ENCODE results near the gene DRAM1. TPM values are rescaled to one million over a fixed set of nuclear protein-coding genes. Genes with fewer than 3 reads are reported as not detected.

DRAM1 gene
- total and polyA plus RNA-seq, 4 donors: 4.0 to 5.3 (median 4.6) TPM

- no peak for DNase-seq (ENCODE audit: low read depth in 4 of 6, low spot score in 6 of 6)
- Histone ChIP-seq H3K4me1 (ENCODE audit: control insufficient read depth, insufficient read depth, low read length) (no peaks in the 10 kb centered on the region), H3K9me3 (ENCODE audit: control insufficient read depth, insufficient read depth, low read length) (no peaks in the 10 kb centered on the region), H3K27ac (ENCODE audit: low read depth, low read length) (no peak overlapping the region), H3K4me3 (ENCODE audit: low read depth, low read length) (no peak overlapping the region), H3K27me3 (ENCODE audit: control insufficient read depth, insufficient read depth, low read length) (no peaks in the 10 kb centered on the region), H3K36me3 (ENCODE audit: control insufficient read depth, insufficient read depth, low read length) (no peaks in the 10 kb centered on the region)
- 100% methylated on average over 1 of the region's 2 CpGs for WGBS (ENCODE audit: insufficient coverage)
These were observed 43.5 kb downstream of the DRAM1 start for GRCh38 chr12:101920906-101921305.

- Histone ChIP-seq H3K27me3 (ENCODE audit: control insufficient read depth, insufficient read depth, low read length) (no peaks in the 10 kb centered on the region), H3K36me3 (ENCODE audit: control insufficient read depth, insufficient read depth, low read length) (no peaks in the 10 kb centered on the region), H3K9me3 (ENCODE audit: control insufficient read depth, insufficient read depth, low read length) (no peaks in the 10 kb centered on the region), H3K27ac (ENCODE audit: low read depth, low read length) (no peak overlapping the region), H3K4me1 (ENCODE audit: control insufficient read depth, insufficient read depth, low read length) (no peaks in the 10 kb centered on the region), H3K4me3 (ENCODE audit: low read depth, low read length) (no peak overlapping the region)
- DNase-seq (ENCODE audit: low read depth in 4 of 6, low spot score in 6 of 6): no peak
- WGBS (ENCODE audit: insufficient coverage): 100% methylated on average over 6 of the region's 8 CpGs
These were observed 45.8 kb downstream of the DRAM1 start for GRCh38 chr12:101923045-101923718.

DNA sequence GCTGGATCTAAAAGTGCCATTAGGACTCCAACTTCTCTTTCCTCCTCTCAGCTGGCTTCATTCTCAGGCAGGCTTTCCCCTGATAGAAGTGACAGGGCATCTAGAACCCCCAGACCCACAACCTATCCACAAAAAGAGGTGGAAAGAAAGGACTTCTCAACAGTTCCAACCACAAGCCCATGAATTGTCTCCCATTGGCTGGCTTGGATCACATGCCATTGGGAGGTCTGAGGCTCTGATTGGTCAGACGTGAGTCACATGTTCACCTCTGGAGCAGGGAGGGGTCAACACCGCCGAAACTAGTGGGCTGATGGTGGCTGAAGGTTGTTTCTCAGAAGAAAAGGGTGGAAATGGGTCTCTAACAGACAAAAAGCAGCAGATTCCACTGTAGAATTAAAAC, 47.2 kb downstream of the DRAM1 start:
- H3K36me3 ChIP-seq (ENCODE audit: control insufficient read depth, insufficient read depth, low read length): no peaks in the 10 kb centered on the region
- WGBS (ENCODE audit: insufficient coverage): no CpG with 5 or more reads among the region's 3 CpGs

DNA sequence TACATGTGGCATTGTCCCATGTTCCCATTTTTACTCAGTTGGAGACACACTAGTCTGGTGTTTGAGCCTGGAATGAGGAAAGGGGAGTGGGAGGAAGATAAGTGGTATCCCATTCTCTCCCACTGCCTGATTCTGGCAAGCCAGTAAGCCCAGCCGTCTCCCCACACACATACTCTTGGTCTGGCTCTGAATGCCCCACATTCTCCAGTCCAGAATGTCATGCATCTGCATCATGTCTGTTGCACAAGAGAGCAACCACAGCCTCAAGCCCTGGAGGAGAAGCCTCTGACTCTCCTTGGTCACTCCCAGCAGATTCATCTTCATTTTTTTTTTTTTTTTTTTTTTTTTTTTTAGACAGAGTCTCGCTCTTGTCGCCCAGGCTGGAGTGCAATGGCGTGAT, 48.0 kb downstream of the DRAM1 start:
- DNase-seq (ENCODE audit: low read depth in 4 of 6, low spot score in 6 of 6): no peak

More for the DNA sequence above, 47.2 kb downstream of the DRAM1 start:
- no peaks in the 10 kb centered on the region for H3K4me1 ChIP-seq (ENCODE audit: control insufficient read depth, insufficient read depth, low read length)
- H3K4me3 ChIP-seq (ENCODE audit: low read depth, low read length): no peak overlapping the region
- H3K27me3 ChIP-seq (ENCODE audit: control insufficient read depth, insufficient read depth, low read length): no peaks in the 10 kb centered on the region
- DNase-seq (ENCODE audit: low read depth in 4 of 6, low spot score in 6 of 6): no peak
- H3K9me3 ChIP-seq (ENCODE audit: control insufficient read depth, insufficient read depth, low read length): no peaks in the 10 kb centered on the region
- H3K27ac ChIP-seq (ENCODE audit: low read depth, low read length): no peak overlapping the region

DNA sequence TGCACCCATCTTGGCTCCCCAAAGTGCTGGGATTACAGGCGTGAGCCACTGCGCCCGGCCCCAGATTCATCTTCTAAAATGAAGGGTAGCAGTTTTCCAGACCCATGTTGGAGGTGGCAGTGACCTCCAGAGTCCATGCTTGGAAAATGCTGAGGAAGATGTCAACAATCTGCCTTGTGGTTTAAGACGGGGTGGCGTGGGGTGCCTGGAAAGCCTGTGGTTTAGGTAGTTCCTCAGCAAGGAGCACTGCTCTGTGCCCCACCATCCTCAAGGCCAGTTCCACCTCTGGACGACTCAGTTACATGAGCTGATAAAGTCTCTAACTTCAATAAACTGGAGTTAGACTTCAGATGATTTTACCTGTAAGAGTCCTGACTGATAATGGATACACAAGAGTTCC, 48.6 kb downstream of the DRAM1 start:
- Histone ChIP-seq H3K9me3 (ENCODE audit: control insufficient read depth, insufficient read depth, low read length) (no peaks in the 10 kb centered on the region), H3K4me1 (ENCODE audit: control insufficient read depth, insufficient read depth, low read length) (no peaks in the 10 kb centered on the region), H3K4me3 (ENCODE audit: low read depth, low read length) (no peak overlapping the region), H3K36me3 (ENCODE audit: control insufficient read depth, insufficient read depth, low read length) (no peaks in the 10 kb centered on the region), H3K27me3 (ENCODE audit: control insufficient read depth, insufficient read depth, low read length) (no peaks in the 10 kb centered on the region), H3K27ac (ENCODE audit: low read depth, low read length) (no peak overlapping the region)
- DNase-seq (ENCODE audit: low read depth in 4 of 6, low spot score in 6 of 6): no peak
- whole genome bisulfite sequencing (ENCODE audit: insufficient coverage): 86% methylated on average over 5 of the region's 6 CpGs

More for the DNA sequence above, 48.0 kb downstream of the DRAM1 start:
- no peaks in the 10 kb centered on the region for H3K27me3 ChIP-seq (ENCODE audit: control insufficient read depth, insufficient read depth, low read length)
- H3K4me3 ChIP-seq (ENCODE audit: low read depth, low read length): no peak overlapping the region
- no peaks in the 10 kb centered on the region for H3K9me3 ChIP-seq (ENCODE audit: control insufficient read depth, insufficient read depth, low read length)
- H3K4me1 ChIP-seq (ENCODE audit: control insufficient read depth, insufficient read depth, low read length): no peaks in the 10 kb centered on the region
- H3K27ac ChIP-seq (ENCODE audit: low read depth, low read length): no peak overlapping the region
- 91% methylated on average over 1 of the region's 4 CpGs for WGBS (ENCODE audit: insufficient coverage)
- no peaks in the 10 kb centered on the region for H3K36me3 ChIP-seq (ENCODE audit: control insufficient read depth, insufficient read depth, low read length)

DNA sequence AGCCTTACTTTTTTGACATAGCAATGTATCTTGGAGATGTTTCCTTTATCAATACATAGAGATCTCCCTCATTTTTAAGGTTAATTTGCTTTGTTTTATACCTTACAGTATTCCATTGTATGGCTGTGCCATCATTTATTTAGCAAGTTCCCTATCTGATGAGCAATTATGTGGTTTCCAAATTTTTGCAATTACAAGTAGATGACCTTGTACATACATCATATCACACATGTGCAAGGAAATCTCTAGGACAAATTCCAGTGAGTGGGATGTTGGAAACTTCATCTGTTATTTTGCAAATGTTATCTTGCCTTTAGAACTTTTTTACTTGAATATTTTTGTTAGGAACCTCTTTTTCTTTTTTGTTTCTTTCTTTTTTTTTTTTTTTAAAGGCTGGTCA, 49.7 kb downstream of the DRAM1 start:
- Histone ChIP-seq H3K9me3 (ENCODE audit: control insufficient read depth, insufficient read depth, low read length) (no peaks in the 10 kb centered on the region), H3K36me3 (ENCODE audit: control insufficient read depth, insufficient read depth, low read length) (no peaks in the 10 kb centered on the region), H3K4me1 (ENCODE audit: control insufficient read depth, insufficient read depth, low read length) (no peaks in the 10 kb centered on the region), H3K27me3 (ENCODE audit: control insufficient read depth, insufficient read depth, low read length) (no peaks in the 10 kb centered on the region), H3K4me3 (ENCODE audit: low read depth, low read length) (no peak overlapping the region), H3K27ac (ENCODE audit: low read depth, low read length) (no peak overlapping the region)
- no peak for DNase-seq (ENCODE audit: low read depth in 4 of 6, low spot score in 6 of 6)

GRCh38 chr12:101927999-101928398, 50.6 kb downstream of the DRAM1 start:
- H3K27me3 ChIP-seq (ENCODE audit: control insufficient read depth, insufficient read depth, low read length): no peaks in the 10 kb centered on the region
- no peaks in the 10 kb centered on the region for H3K36me3 ChIP-seq (ENCODE audit: control insufficient read depth, insufficient read depth, low read length)
- H3K4me1 ChIP-seq (ENCODE audit: control insufficient read depth, insufficient read depth, low read length): no peaks in the 10 kb centered on the region
- H3K9me3 ChIP-seq (ENCODE audit: control insufficient read depth, insufficient read depth, low read length): no peaks in the 10 kb centered on the region
- H3K4me3 ChIP-seq (ENCODE audit: low read depth, low read length): no peak overlapping the region
- DNase-seq (ENCODE audit: low read depth in 4 of 6, low spot score in 6 of 6): no peak
- 88% methylated on average over 3 of the region's 4 CpGs for WGBS (ENCODE audit: insufficient coverage)
- H3K27ac ChIP-seq (ENCODE audit: low read depth, low read length): no peak overlapping the region

GRCh38 chr12:101928556-101928955, 51.2 kb downstream of the DRAM1 start:
- no peaks in the 10 kb centered on the region for H3K9me3 ChIP-seq (ENCODE audit: control insufficient read depth, insufficient read depth, low read length)
- no peaks in the 10 kb centered on the region for H3K4me1 ChIP-seq (ENCODE audit: control insufficient read depth, insufficient read depth, low read length)
- H3K27me3 ChIP-seq (ENCODE audit: control insufficient read depth, insufficient read depth, low read length): no peaks in the 10 kb centered on the region
- H3K4me3 ChIP-seq (ENCODE audit: low read depth, low read length): no peak overlapping the region
- DNase-seq (ENCODE audit: low read depth in 4 of 6, low spot score in 6 of 6): no peak
- H3K36me3 ChIP-seq (ENCODE audit: control insufficient read depth, insufficient read depth, low read length): no peaks in the 10 kb centered on the region
- 90% methylated on average over 3 of the region's 5 CpGs for WGBS (ENCODE audit: insufficient coverage)
- no peak overlapping the region for H3K27ac ChIP-seq (ENCODE audit: low read depth, low read length)

DNA sequence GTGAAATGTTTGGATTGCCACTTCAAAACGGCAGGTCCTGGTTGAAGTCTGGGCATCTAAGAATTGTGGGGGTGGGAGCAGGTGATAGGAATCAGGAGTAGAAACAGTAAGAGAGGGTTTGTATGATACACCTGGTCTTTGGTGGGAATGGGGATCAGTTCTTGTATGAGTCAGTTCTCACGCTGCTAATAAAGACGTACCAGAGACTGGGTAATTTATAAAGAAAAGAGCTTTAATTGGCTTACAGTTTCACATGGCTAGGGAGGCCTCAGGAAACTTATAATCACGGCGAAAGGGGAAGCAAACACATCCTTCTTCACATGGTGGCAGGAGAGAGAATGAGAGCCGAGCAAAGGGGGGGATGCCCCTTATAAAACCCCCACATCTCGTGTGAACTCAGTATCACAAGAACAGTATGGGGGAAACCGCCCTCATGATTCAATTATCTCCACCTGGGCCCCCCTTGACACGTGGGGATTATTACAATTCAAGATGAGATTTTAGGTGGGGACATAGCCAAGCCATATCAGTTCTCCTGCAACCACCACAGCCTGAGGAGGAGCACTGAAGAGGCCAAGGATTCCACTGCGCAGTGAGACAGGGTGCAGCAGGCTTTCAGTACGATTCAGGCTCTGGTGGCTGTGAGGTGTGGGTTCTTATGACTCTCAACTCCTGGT, 52.1 kb downstream of the DRAM1 start:
- H3K4me3 ChIP-seq (ENCODE audit: low read depth, low read length): no peak overlapping the region
- WGBS (ENCODE audit: insufficient coverage): 100% methylated on average over 5 of the region's 11 CpGs
- H3K27ac ChIP-seq (ENCODE audit: low read depth, low read length): no peak overlapping the region
- no peak for DNase-seq (ENCODE audit: low read depth in 4 of 6, low spot score in 6 of 6)
- H3K36me3 ChIP-seq (ENCODE audit: control insufficient read depth, insufficient read depth, low read length): no peaks in the 10 kb centered on the region
- no peaks in the 10 kb centered on the region for H3K27me3 ChIP-seq (ENCODE audit: control insufficient read depth, insufficient read depth, low read length)
- H3K4me1 ChIP-seq (ENCODE audit: control insufficient read depth, insufficient read depth, low read length): no peaks in the 10 kb centered on the region
- H3K9me3 ChIP-seq (ENCODE audit: control insufficient read depth, insufficient read depth, low read length): no peaks in the 10 kb centered on the region
